Activated CD4-positive, alpha-beta T cell treated with anti-CD3 and anti-CD28 coated beads, Interleukin-10, Interleukin-2, amounts not matched to agents 100 ng/mL and 50 ng/mL, durations not matched to agents 16 hours and 8 hours (primary cell): ENCODE results near the gene ADAMTS5.

ENCODE experiments used
- DNase-seq: peaks from one replicate; pipeline ENCODE4 v3.0.0-alpha.2; 2020

The ADAMTS5 gene

GRCh38 chr21:26883768-26884167 is 83.1 kb downstream of the ADAMTS5 start:
- DNase-seq, result no peak

- DNase-seq, result peak; percentile 1
These were observed 85.2 kb downstream of the ADAMTS5 start for GRCh38 chr21:26881504-26882228.

GRCh38 chr21:26877018-26877417 is 89.9 kb downstream of the ADAMTS5 start:
- DNase-seq, result no peak

- no peak for DNase-seq
These were observed 92.5 kb downstream of the ADAMTS5 start for GRCh38 chr21:26874347-26874746.
